Stimulated activated naive CD4-positive, alpha-beta T cell treated with Interleukin-2 at 50 U/mL for 16 hours (primary cell): ENCODE measurements around the gene MTLN.
"Not testable (repeated sequence)": the region's sequence is repeated elsewhere in the genome, so short reads cannot be mapped to it uniquely, and the experiment has no call there.

Experiments used
- DNase-seq: peaks from one replicate; lab custom pipeline; 2025; lab: John Stamatoyannopoulos, UW

MTLN gene

GRCh38 chr2:110211938-110212858 lies at the start of gene MTLN:
Gene MTLN, minus strand, starts transcription at chr2:110212547. Its CDS starts 22 bp downstream, at chr2:110212525.
- DNase-seq: peak; percentile 68

DNA sequence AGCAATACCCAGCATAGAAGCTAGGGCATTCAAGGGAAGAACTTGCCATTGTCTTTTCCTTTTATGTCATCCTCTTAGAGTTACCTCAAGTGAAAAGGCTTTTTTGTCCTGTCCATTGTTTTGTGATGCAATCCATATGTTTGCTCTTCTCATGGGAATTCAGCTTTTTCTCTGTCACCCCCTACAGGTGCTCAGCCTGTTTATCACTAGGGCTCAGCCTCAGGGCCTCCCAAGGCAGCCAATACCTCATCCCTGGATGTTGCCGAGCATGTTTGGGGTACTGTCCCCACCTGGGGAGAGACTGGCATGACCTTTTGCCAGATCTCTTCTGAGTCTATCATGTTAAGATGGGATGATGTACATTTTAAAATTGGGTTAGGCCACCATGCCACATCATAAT lies 49.6 kb upstream of the MTLN start:
- not testable (repeated sequence) for DNase-seq

- DNase-seq: not testable (repeated sequence)
These were observed 35.9 kb upstream of the MTLN start for GRCh38 chr2:110248081-110248795.

- not testable (repeated sequence) for DNase-seq
These were observed 33.4 kb upstream of the MTLN start for GRCh38 chr2:110245488-110246435.

- not testable (repeated sequence) for DNase-seq
These were observed 30.9 kb upstream of the MTLN start for GRCh38 chr2:110243283-110243682.

- DNase-seq: not testable (repeated sequence)
These were observed 22.2 kb upstream of the MTLN start for GRCh38 chr2:110234514-110234913.

DNA sequence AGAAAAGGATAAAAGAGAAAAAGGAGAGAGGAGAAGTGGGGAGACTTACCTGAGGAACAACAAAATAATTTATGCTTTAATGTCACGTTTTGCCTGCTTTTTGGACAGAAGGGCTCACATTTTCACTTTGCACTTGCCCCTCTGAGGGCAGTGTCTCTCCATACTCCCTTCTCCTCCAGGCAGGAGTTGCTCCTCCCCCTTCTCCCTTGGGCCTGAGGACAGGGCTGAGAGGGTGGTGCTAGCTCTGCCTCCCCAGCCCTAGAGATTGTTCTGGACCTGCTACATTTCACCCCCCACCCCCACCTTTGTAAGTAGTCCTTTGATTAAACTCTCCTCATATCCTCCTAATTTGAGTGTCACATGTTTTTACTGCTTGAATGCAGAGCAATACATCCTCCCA lies 17.5 kb upstream of the MTLN start:
- DNase-seq: not testable (repeated sequence)

GRCh38 chr2:110222626-110223025 lies 10.3 kb upstream of the MTLN start:
- not testable (repeated sequence) for DNase-seq

DNA sequence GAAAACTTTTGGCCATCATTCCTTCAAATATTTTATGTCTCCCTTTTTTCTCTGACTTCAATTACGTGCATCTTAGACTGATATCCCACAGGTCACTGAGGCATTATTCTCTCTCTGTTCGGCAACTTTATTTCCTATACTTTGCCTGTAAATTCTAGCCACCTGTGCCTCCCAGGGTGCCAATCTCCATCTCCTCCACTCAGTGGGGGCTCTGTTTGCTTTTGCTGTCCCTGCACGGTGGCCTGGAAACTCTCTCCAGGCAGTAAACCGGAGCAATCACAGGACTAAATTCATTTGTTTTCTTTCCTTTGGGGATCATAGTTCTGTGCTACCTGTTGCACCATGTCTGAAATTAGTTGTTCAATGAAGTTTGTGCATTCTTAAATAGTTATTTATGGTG lies 9.6 kb upstream of the MTLN start:
- no peak for DNase-seq

DNA sequence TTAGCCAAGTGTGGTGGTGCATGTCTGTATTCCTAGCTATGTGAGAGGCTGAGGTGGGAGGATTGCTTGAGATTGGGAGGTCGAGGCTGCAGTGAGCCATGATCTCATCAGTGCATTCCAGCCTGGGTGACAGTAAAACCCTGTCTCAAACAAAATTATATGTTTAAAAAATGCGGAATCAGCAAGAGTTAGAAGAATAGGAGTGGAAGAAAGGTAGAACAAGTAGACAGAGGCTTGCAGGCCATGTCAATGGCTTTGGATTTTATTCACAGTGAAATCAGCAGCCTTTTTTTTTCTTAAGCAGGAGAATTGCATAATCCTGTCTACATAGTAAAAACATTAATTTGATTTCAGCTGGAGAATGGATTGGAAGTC lies 7.8 kb upstream of the MTLN start:
- no peak for DNase-seq

DNA sequence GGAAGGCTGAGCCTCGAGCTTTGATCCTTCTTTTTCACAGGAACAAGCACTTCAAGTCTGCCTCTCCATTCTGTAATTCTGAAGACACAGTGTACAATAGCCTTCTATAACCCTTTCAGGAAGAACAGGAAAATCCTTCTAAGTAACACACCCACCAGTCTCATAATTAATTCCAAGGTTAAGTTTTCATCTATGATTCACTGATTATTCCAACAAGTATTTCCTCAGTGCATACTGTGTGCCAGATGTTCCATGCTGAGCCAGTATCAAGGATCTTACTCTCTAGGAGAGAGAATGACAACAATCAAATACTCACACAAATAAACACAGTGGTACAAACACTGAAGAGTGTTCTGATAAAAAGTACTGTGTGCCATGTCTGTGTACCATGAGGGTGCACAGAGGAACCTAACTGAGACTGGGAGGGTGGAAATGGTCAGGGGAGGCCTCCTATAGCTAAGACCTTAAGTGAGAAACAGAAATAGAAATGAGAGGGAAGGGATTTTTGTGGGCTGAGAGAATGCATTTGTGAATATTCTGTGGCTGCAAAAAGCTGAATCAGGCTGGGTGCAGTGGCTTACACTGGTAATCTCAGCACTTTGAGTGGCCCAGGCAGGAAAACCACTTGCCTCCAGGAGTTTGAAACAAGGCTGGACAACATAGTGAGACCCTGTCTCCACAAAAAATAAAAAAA lies 7.3 kb upstream of the MTLN start:
- DNase-seq: no peak

DNA sequence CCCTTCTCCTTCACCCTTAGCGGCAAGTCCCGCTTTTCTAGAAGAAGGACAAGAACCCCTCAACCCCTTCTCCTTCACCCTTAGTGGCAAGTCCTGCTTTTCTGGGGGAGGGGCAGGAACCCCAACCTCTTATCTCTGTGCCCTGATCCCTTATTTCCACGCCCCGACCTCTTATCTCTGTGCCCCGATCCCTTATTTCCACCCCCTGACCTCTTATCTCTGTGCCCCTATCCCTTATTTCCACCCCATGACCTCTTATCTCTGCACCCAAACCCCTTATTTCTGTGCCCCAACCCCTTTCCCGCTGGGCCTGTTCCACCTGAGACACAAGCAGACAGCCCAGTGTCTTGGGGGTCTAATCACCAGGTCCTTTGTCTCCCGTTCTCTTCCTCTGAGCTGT lies 6.5 kb upstream of the MTLN start:
- DNase-seq: not testable (repeated sequence)

DNA sequence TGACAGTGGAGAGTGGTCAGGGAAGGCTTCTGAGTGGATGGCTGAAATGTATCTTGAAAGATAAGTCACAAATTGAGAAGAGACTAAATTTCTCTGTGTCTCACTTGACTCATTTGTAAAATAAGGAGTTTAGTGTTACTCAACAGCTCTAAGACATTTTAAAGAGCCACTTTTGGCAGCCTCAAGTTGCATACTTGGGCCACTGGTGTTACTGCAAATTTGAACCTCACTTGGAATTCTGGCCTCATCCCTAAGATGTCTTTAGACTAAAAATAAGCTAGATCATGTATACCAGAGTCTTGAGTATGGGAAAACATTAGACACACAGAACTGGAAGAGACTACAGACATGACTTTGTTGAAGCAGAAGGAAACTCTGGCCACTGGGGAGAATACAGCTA lies 4.5 kb upstream of the MTLN start:
- DNase-seq: no peak

DNA sequence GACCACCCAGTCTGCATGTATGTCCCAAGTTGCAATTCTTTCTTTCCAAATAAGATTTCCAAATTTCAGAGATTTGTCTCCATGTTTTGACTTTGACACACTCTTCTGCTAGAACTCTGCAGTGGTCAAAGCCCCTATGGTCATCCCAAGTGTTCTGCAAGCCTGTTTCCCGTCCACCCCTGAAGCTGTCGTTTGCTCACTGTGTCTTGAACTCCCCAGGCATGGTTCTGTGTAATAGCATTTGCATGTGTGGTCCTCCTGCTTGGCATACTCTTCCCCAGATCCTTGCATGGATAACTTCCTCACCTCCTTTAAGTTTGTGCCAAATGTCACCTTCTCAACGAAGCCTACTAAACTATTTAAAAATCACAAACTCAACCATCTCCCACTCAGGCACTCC lies 3.9 kb upstream of the MTLN start:
- DNase-seq: no peak

GRCh38 chr2:110215566-110216158 lies 3.3 kb upstream of the MTLN start:
- no peak for DNase-seq

DNA sequence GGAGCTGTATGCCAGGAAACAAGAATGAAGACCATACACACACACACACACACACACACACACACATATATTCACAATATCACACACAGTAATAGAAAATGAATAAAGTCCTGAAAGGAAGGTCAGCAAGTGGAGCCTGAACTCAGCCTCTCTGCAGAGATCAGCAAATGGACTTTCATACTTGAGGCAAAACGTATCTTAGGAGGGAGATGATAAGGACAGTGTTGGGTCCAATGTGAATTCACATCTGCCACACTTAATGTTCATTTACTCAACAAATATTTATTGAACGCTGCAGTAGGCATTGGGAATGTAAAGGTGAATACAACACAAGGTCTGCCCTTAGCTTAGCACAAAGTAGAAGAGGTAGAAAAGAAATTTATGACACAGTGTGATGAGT lies 2.7 kb upstream of the MTLN start:
- no peak for DNase-seq

GRCh38 chr2:110213522-110213921 lies 1.2 kb upstream of the MTLN start:
- DNase-seq: not testable (repeated sequence)

DNA sequence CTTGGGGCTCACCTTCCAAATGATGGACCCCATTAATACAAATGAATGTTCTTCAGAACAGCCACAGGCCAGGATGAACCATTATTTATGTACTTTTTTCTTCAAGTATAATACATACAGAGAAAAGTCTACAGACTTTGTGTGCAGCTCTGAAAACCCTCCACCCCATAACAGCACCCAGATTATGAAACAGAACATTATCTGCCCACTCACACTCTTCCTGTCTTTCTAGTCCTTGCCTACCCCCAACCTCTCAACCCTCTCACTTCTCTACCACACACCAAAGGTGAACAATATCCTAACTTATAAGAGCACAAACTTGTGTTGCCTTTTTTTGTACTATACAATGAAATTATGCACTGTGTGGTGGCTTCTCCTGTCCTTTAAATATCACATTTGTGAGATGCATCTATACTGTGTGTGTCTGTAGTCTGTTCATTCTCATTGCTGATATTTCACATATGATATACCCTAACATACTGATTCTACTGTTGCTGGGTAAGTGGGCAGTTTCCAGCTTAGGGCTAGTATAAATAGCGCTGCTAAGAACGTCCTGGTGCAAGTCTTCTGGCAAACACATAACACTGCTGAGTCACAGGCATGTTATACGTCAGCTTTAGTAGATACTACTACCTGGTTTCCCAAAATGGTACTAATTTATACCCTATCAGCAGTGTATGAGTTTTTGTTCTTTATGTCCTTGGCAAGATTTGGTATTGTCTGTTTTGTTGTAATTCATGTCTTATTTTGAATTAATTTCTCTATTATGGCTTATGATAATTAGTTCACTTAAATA lies 6.5 kb downstream of the MTLN start:
- DNase-seq: no peak

DNA sequence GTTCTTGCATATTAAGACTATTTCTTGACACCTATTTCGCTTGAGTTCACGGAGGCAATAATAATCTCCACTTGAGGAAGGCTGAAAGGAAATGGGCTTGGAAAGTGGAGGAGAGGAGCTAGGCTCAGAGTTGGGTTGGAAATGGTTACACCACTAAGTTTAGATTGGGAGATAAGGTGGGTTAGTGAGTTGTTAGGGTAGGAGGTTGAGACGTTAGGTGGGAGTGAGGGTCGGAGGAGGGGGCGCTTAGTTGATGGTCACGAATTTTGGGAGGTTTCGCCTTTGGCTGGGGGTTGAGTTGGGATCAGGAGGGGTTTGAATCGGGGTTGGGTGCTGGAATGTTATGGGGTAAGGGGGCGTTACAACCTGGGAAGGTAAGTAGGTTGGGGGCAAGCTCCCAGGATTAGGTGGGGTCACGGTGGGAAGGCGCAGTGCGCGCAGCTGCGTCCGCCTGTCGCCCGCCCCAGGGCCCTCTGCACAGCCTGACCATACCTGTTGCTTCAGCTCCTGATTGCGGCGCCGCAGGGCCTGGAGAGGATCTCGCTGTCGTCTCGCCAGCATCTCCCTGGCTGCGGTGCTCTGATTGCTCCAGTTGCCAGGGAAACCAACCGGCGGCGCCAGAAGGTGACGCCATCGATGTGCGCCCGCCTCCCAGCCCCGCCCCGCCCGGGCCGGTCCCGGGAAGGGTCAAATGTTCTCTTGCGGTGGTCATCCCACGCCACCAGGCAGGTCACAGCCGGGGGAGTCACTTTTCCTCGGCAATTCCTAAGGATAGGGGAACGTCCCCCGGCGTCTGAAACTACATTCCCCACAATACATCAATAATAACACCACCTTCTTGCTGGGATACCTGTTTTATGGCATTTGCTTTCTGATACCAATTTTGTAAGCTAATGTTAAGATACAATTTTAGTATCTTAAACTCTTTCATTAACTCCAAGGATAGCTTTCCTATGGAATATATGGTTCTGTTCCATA lies 7.7 kb downstream of the MTLN start, which contains the start of gene NPHP1:
Gene NPHP1, minus strand, starts transcription at position 606 of the 978 bp plus-strand sequence. Its CDS starts 45 bp downstream, at position 561.
- peak; percentile 75 for DNase-seq
